ENCODE measurements around the gene ZNF536.

Gene ZNF536

DNA sequence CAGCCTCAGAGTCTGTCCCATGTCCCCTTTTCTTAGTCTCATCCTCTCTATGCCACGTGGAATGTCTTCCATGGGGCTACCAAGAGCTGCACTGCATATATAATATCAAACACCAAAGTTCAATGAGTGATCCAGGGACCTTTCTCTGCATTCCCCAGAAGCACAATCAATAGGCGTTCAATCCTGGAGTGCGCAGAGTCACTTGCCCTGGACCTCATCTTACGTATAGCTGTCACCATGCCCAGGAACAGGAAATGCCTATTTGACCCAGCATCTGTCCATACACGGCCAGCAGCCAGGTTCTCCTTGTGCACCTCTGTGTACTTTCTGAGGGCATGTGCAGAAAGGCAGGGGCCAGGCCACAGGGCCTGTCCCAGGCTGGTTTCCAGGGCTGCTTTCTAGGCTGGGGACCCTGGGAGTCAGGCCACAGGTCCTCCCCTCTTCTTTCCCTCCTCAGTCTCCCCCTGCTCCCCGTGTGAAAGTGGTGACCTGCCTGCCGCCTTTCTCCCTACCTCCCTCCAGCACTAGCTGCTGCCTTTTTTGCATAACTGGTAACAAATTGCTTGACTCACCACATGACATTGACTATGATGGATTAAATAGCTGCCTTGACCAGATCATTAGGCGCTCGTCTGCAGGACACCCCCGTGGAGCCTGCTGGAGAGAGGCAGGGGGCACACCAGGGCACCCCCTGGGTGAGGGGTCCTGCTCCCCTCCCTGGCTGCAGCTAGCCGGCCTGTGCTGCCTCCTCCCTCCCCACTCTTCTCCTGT lies 222.0 kb downstream of the ZNF536 start:
- no peak overlapping the region for H3K4me3 ChIP-seq (ENCODE audit: low read depth, low read length)
- TF ChIP-seq, protein P1, sequence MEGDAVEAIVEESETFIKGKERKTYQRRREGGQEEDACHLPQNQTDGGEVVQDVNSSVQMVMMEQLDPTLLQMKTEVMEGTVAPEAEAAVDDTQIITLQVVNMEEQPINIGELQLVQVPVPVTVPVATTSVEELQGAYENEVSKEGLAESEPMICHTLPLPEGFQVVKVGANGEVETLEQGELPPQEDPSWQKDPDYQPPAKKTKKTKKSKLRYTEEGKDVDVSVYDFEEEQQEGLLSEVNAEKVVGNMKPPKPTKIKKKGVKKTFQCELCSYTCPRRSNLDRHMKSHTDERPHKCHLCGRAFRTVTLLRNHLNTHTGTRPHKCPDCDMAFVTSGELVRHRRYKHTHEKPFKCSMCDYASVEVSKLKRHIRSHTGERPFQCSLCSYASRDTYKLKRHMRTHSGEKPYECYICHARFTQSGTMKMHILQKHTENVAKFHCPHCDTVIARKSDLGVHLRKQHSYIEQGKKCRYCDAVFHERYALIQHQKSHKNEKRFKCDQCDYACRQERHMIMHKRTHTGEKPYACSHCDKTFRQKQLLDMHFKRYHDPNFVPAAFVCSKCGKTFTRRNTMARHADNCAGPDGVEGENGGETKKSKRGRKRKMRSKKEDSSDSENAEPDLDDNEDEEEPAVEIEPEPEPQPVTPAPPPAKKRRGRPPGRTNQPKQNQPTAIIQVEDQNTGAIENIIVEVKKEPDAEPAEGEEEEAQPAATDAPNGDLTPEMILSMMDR (IDR thresholded peaks at IDR 0.05; ENCODE audit: borderline replicate concordance, insufficient read depth, low read depth, low read length), result no peak

DNA sequence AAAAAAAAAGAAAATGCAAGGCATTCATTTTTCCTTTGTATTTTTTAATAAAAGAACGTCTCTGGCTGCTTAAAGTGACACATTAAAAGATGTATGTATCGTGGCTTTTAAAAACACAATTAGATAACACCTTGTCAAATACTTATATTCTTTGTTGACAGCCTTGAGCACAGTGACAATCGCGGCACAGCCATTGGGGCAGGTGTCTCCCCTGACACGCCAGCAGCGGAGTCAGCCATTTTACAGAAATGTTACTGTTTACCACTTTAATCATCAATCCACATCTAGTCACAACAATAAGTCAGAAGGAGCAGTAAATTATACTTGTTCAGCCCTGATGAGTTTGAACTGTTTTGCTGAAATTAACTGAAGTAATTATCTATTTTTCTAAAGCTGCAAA lies 224.1 kb downstream of the ZNF536 start:
- TF ChIP-seq, protein P1 (IDR thresholded peaks at IDR 0.05; ENCODE audit: borderline replicate concordance, insufficient read depth, low read depth, low read length), result no peak
- H3K4me3 ChIP-seq (ENCODE audit: low read depth, low read length), result no peak overlapping the region

DNA sequence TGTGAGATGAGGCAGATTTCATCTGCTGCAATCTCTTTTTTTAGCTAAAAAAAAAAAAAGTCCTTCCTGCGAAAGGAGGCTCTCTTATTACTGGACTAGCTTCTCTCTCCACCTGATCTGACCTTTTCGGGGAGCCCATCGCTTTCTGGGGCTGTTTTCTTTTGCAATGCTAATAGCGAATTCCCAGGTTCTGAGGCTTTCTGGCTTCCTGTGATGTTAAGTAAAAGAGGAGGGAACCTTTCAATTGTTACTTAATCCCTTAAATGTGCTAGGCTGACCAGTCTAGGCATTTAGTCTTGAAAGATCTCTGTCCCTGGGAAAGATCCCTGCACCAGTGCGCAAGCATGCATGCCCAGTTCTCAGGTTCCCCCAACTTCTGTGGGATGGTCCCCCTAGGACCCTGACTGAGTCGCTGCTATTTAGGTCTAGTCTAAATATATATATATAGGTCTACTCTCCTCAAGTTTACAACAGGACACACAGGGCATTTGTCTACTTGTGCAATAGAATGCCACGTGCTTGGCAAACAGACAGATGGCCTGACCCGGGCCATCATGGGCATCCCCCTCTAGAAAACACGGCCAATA lies 224.7 kb downstream of the ZNF536 start:
- TF ChIP-seq, protein P1 (IDR thresholded peaks at IDR 0.05; ENCODE audit: borderline replicate concordance, insufficient read depth, low read depth, low read length), result no peak
- no peak overlapping the region for H3K4me3 ChIP-seq (ENCODE audit: low read depth, low read length)

DNA sequence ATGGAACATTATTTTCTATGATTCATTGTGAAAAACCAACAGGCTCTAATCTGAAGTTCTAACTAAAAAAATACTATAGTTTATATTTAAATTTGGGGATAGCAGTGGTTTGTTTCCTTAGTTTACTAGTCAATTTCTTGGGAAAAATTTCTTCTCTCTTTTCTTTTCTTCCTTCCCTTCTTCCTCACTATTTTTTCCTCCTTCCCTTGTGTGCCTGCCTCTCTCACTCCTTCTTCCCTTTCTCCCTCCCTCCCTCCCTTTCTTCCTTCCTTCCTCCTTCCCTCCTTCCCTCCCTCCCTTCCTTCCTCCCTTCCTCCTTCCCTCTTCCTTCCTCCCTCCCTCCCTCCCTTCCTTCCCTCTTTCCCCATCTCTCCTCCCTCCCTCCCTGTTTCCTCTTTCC lies 226.5 kb downstream of the ZNF536 start:
- no peak overlapping the region for H3K4me3 ChIP-seq (ENCODE audit: low read depth, low read length)
- TF ChIP-seq, protein P1 (IDR thresholded peaks at IDR 0.05; ENCODE audit: borderline replicate concordance, insufficient read depth, low read depth, low read length), result no peak

DNA sequence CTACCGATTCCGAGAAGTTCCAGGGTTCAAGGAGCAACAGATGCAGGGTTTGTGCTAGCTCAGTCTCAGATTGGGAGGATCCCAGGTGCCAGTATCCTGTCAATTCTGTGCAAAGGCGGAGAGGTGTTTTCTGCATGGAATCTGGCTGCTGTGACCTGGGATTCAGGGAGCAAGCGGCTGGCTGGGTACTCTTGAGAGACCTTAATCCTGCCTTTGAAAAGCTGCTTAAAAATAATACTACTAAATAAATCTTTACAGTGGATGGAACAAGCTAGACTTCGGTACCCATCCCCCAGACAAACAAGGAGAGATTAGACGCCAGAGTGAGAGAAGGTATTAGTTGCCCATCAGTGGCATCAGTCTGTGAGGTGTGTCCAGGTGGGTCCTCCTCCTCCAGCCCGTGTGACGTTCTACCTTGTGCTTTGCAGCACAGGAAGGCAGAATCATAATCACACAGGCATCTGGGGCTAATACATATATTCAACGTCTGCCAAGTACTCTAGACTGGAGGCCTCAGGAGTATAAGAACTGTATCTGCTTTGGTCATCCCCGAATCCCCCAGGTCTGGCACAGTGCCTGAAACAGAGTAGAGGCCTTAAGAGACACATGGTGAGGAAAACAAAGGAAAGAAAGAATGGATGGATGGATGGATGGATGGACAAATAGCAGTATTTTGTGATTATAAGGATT lies 230.6 kb downstream of the ZNF536 start:
- no peak overlapping the region for H3K4me3 ChIP-seq (ENCODE audit: low read depth, low read length)
- TF ChIP-seq, protein P1 (IDR thresholded peaks at IDR 0.05; ENCODE audit: borderline replicate concordance, insufficient read depth, low read depth, low read length), result no peak

DNA sequence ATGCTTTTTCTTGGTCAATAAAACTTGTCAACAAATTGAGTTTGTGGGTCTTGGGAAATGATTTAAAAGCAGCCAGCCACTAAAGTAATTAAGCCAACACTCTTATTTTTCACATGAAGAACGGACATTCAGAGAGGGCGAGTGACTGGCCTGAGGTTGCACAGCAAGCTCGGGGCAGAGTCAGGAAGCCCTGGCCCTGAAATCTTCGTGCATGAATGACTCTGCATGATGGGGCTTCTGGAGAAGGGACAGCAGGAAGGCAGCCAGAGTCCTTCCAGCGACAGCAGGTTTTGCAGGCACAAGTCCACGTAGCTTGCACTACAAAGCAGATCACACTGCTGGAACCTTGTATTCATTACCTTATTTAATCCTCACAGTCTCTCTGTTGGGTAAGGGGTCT lies 232.5 kb downstream of the ZNF536 start:
- TF ChIP-seq, protein P1 (IDR thresholded peaks at IDR 0.05; ENCODE audit: borderline replicate concordance, insufficient read depth, low read depth, low read length), result no peak
- H3K4me3 ChIP-seq (ENCODE audit: low read depth, low read length), result no peak overlapping the region
